Calu3 (cell line): ENCODE results near the gene ADIPOR2. TPM values are rescaled to one million over a fixed set of nuclear protein-coding genes. Genes with fewer than 3 reads are reported as not detected.

Source experiments
- BruUV-seq: library from RNA; stranded (reverse); fragments of 400-500 nt; replicated peaks from 2 replicates; lab custom pipeline; 2021; lab: Mats Ljungman, UMichigan
- CTCF ChIA-PET: fragments of 300-600 bp; sonication (Branson Sonifier 250); formaldehyde crosslinking; loops from one replicate; lab custom pipeline; 2022; ENCODE audit warnings: antibody characterized with exemption; lab: Charles Lee
- DNase-seq: peaks from one replicate; pipeline ENCODE4 v3.0.0; 2022
- H3K27ac Mint-ChIP-seq: one replicate; pipeline ENCODE4 v1.8.0; 2022; ENCODE audit warnings: mixed read lengths; ENCODE audit not compliant: unreplicated experiment
- H3K27me3 Mint-ChIP-seq: one replicate; pipeline ENCODE4 v1.8.0; 2022; ENCODE audit warnings: mixed read lengths; ENCODE audit not compliant: unreplicated experiment
- H3K36me3 Mint-ChIP-seq: one replicate; pipeline ENCODE4 v1.8.0; 2022; ENCODE audit warnings: mild to moderate bottlenecking, moderate library complexity, mixed read lengths; ENCODE audit not compliant: insufficient read depth, unreplicated experiment
- H3K4me1 Mint-ChIP-seq: one replicate; pipeline ENCODE4 v1.8.0; 2022; ENCODE audit warnings: mild to moderate bottlenecking, low read depth, mixed read lengths; ENCODE audit not compliant: unreplicated experiment
- H3K4me3 Mint-ChIP-seq: one replicate; pipeline ENCODE4 v1.8.0; 2022; ENCODE audit warnings: mild to moderate bottlenecking, low read depth, moderate library complexity, mixed read lengths; ENCODE audit not compliant: unreplicated experiment
- H3K9me3 Mint-ChIP-seq: one replicate; pipeline ENCODE4 v1.8.0; 2022; ENCODE audit warnings: low read depth, mixed read lengths; ENCODE audit not compliant: unreplicated experiment
- CTCF ChIP-seq: fragments of 200-600 bp; IDR thresholded peaks from one replicate; pipeline ENCODE4 v1.8.0; 2022; ENCODE audit warnings: antibody characterized with exemption; ENCODE audit not compliant: unreplicated experiment
- intact Hi-C: fragments of 100-400 bp; cut with micrococcal nuclease; formaldehyde crosslinking; loops from one replicate; pipeline ENCODE4 v1.10.0; 2022; ENCODE audit not compliant: unreplicated experiment
- total RNA-seq: library from RNA; stranded (reverse); gene quantifications from 2 replicates; pipeline ENCODE4 v1.2.3, GENCODE V29; 2022

Gene ADIPOR2
- total RNA-seq, 1 experiment from 2014 or later, result 90.3 TPM

DNA sequence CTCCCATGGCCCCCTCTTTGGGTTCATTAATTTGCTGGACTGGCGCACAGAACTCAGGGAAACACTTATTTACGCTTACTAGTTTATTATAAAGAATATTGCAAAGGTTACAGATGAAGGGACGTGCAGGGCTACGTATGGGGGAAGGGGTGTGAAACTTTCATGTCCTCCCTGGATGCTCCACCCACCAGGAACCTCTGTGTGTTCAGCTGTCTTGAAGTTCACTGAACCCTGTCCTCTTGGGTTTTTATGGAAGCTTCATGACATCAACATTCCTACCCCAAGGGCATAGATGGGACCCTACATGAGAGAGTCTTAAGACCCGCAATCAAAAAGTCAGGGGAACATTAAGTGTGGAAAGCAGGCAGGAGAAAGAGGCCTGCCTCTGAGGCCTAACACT lies 58.1 kb downstream of the ADIPOR2 start:
- TF ChIP-seq CTCF, result no peak
- peaks cover 3% of the 10 kb centered on the region for H3K9me3 Mint-ChIP-seq
- H3K4me1 Mint-ChIP-seq, result no peaks in the 10 kb centered on the region
- peaks cover 31% of the 10 kb centered on the region for H3K36me3 Mint-ChIP-seq
- no TSS peak for BruUV-seq
- CTCF ChIA-PET, result no interaction called here
- H3K4me3 Mint-ChIP-seq, result no peak overlapping the region
- intact Hi-C loops, result no loop called here
- no peak for DNase-seq
- no peaks in the 10 kb centered on the region for H3K27me3 Mint-ChIP-seq
- no peak overlapping the region for H3K27ac Mint-ChIP-seq

DNA sequence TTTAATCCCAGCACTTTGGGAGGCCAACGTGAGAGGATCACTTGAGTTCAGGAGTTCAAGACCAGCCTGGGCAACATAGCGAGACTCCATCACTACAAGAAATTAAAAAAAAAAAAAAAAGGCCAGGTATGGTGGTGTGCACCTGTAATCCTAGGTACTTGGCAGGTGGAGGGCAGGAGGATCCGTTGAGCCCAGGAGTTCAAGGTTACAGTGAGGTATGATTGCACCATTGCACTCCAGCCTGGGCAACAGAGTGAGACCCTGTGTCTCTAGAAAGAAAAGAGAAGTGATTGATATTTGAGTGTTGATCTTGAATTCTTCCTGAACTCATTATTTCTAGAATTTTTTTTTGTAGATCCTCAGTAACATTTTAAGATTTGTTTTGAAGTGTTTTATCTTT lies 59.4 kb downstream of the ADIPOR2 start:
- no peak for DNase-seq
- intact Hi-C loops, result no loop called here
- Mint-ChIP-seq H3K36me3 (peaks cover 35% of the 10 kb centered on the region), H3K4me3 (no peak overlapping the region), H3K27ac (no peak overlapping the region), H3K9me3 (peaks cover 3% of the 10 kb centered on the region), H3K27me3 (no peaks in the 10 kb centered on the region), H3K4me1 (no peaks in the 10 kb centered on the region)
- no peak for TF ChIP-seq CTCF
- BruUV-seq, result no TSS peak
- CTCF ChIA-PET, result no interaction called here

- H3K27ac Mint-ChIP-seq, result no peak overlapping the region
- intact Hi-C loops, result no loop called here
- DNase-seq, result no peak
- peaks cover 19% of the 10 kb centered on the region for H3K4me1 Mint-ChIP-seq
- CTCF ChIA-PET, result no interaction called here
- BruUV-seq, result no TSS peak
- H3K36me3 Mint-ChIP-seq, result peaks cover 8% of the 10 kb centered on the region
- no peaks in the 10 kb centered on the region for H3K27me3 Mint-ChIP-seq
- no peaks in the 10 kb centered on the region for H3K9me3 Mint-ChIP-seq
- H3K4me3 Mint-ChIP-seq, result no peak overlapping the region
- TF ChIP-seq CTCF, result no peak
Measured at GRCh38 chr12:1758376-1758775, 67.5 kb downstream of the ADIPOR2 start.

GRCh38 chr12:1758887-1759286 lies 68.0 kb downstream of the ADIPOR2 start:
- Mint-ChIP-seq H3K36me3 (peaks cover 8% of the 10 kb centered on the region), H3K9me3 (no peaks in the 10 kb centered on the region), H3K4me1 (peaks cover 19% of the 10 kb centered on the region), H3K27me3 (no peaks in the 10 kb centered on the region), H3K4me3 (no peak overlapping the region), H3K27ac (no peak overlapping the region)
- CTCF ChIA-PET, result no interaction called here
- intact Hi-C loops, result no loop called here
- TF ChIP-seq CTCF, result no peak
- BruUV-seq, result no TSS peak
- no peak for DNase-seq
